GM19099 (cell line): ENCODE data around the gene HOXB3.

Experiments
- POLR2A ChIP-seq: IDR thresholded peaks from 3 replicates; pipeline ENCODE4 v1.6.1; 2011; ENCODE audit warnings: low read depth; ENCODE audit not compliant: insufficient read length; ENCODE audit errors: extremely low read depth

Gene HOXB3

GRCh38 chr17:48526608-48527546 is 63.2 kb downstream of the HOXB3 start:
- TF ChIP-seq POLR2A = no peak

DNA sequence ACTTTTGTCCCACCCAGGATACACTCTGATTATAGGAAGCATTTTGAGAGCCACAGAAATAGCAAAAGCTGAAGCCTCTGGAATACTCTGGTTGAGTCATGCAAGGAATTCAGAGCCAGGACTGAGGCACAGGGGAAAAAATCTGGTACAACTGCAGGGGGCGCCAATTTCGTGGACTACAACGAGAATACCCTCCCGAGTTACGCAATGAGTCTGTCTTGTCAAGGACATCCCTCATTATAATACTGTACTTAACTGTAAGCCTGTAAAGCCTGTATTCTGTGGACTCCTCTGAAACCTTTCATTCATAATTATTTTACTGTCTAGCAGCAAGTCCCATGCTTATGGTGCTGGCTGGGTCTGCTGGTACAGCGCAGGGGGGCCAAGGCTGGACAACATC is 67.0 kb downstream of the HOXB3 start:
- TF ChIP-seq POLR2A = no peak

- TF ChIP-seq POLR2A = no peak
These were observed 67.9 kb downstream of the HOXB3 start for GRCh38 chr17:48522031-48522653.

DNA sequence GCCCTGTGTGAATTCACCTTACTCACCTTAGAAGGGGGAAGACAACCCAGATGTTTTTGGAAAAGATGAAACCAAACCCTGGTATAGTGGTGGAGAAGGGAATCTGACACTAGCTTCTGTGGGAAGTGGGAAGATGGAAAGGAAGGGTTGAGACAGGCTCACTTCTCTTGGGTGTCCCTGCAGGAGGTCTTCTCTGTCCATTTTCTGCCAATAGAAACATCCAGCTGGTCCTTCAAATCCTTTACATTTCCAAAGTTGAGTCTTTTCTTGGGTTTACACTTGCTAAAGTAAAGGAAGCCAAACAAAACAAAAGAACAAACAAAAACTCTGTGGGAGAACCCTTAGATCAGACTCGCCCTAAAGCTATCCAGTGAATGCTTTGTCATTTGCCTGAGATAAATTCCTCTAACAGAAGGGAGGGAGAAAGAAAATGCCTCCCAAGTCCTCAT is 69.4 kb downstream of the HOXB3 start:
- TF ChIP-seq POLR2A = no peak

DNA sequence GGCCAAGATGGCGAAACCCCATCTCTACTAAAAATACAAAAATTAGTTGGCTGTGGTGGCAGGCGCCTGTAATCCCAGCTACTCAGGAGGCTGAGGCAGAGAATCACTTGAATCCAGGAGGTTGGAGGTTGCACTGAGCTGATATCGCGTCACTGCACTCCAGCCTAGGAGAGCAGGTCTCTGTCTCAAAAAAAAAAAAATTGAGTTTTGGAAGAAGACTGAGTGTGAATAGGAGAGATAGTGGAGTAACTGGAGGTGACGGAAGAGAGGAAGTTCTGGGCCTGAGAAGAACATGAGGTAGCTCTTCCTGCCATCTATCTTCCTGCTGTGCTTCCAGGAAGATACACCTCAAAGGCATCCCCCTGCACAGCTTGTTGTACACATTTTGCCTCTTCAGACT is 70.6 kb downstream of the HOXB3 start:
- no peak for TF ChIP-seq POLR2A

- no peak for TF ChIP-seq POLR2A
These were observed 72.6 kb downstream of the HOXB3 start for GRCh38 chr17:48517478-48517877.

- no peak for TF ChIP-seq POLR2A
These were observed 73.8 kb downstream of the HOXB3 start for GRCh38 chr17:48515925-48516900.

DNA sequence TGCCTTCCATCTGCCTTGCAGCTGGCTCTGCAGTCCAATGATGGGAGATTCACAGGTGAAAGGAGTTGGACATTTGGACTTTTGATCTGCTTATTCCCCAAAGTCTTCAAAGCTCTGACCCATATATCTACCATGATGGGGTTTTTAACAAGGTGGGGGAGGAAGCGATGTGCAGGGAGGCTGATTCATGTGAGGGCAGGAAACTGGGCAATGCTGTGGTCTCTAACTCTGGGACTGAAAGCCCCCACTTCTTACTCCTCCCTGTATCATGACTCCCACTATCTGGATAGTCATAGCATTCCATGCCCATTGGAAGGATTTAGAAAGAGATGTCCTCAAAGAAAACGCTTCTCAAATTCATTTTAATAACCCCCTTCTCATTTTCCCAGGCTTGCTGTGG is 75.6 kb downstream of the HOXB3 start:
- no peak for TF ChIP-seq POLR2A

- no peak for TF ChIP-seq POLR2A
These were observed 76.2 kb downstream of the HOXB3 start for GRCh38 chr17:48513666-48514455.

- no peak for TF ChIP-seq POLR2A
These were observed 76.9 kb downstream of the HOXB3 start for GRCh38 chr17:48513097-48513496.

- no peak for TF ChIP-seq POLR2A
These were observed 79.1 kb downstream of the HOXB3 start for GRCh38 chr17:48510761-48511604.

- TF ChIP-seq POLR2A = no peak
These were observed 79.7 kb downstream of the HOXB3 start for GRCh38 chr17:48510381-48510760.

DNA sequence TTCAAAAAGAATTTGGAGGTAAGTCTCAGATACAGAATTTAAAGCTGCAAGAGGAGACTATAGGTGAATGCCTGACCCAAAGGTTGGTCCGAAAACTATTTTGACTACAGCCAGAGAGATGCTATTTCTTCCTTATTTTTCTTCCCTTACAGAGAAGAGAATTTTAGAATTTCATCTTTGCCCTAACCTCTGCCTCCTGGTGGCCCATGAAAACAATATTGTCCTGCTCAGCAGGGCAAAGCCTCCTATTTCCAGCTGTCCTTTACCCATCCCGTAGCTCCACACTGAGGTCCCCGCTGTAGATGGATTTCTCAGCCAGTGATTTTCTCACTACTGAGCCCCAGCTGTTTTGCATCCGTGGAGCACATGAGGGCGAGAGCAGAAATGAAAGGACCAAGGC is 83.8 kb downstream of the HOXB3 start:
- TF ChIP-seq POLR2A = no peak
